ENCODE results near the gene TMEM43. TPM values are rescaled to one million over a fixed set of nuclear protein-coding genes. Genes with fewer than 3 reads are reported as not detected.

TMEM43 gene
- total RNA-seq, 1 experiment from 2014 or later, result 32.4 TPM

- ChIA-PET RAD21 (ENCODE audit: low non-redundant PET in 1 of 2, low total read pairs in 2 of 2, uncharacterized antibody in 2 of 2, unreplicated experiment in 2 of 2) (no interaction called here), POLR2A (no interaction called here), CTCF (interaction anchor here (1.0 kb wide), 1 partner anchor 15 kb away, joined by 4 read pairs; no protein-coding TSS in a partner anchor)
- TF ChIP-seq REST (IDR thresholded peaks at IDR 0.05; ENCODE audit: low read depth), result no peak
- Histone ChIP-seq H3K4me2 (ENCODE audit: low read length) (no peak overlapping the region), H3K9ac (ENCODE audit: low read length) (no peak overlapping the region), H4K20me1 (ENCODE audit: insufficient read depth) (no peaks in the 10 kb centered on the region), H3K79me2 (ENCODE audit: insufficient read depth, low read length) (peaks cover 80% of the 10 kb centered on the region), H3K4me3 (replicated peaks in 1 of 2; ENCODE audit: low read depth in 1 of 2, low read length in 2 of 2) (no peak overlapping the region), H3K4me1 (ENCODE audit: control insufficient read depth in 1 of 2, insufficient read depth in 2 of 2, low read length in 2 of 2) (no peaks in the 10 kb centered on the region), H3K9me2 (ENCODE audit: insufficient read depth) (no peaks in the 10 kb centered on the region), H2AFZ (ENCODE audit: low read depth, low read length, poor library complexity, severe bottlenecking) (no peak overlapping the region), H3K36me3 (ENCODE audit: control insufficient read depth in 1 of 2, insufficient read depth in 2 of 2, low read length in 2 of 2) (peaks cover 18 to 36% of the 10 kb centered on the region in 2 experiments; a peak in 3 of 4 replicates), H3K27me3 (ENCODE audit: insufficient read depth, low read length) (no peaks in the 10 kb centered on the region), H3K9me3 (ENCODE audit: control insufficient read depth in 1 of 2, insufficient read depth in 1 of 2, low read depth in 1 of 2, low read length in 2 of 2) (no peaks in the 10 kb centered on the region), H3K27ac (ENCODE audit: low read depth, low read length) (no peak overlapping the region)
- ATAC-seq, result no peak
- DNase-seq (ENCODE audit: low read depth, low spot score), result no peak
- BruUV-seq (replicated peaks), result no TSS peak
- intact Hi-C loops (cut with micrococcal nuclease), result no loop called here
Measured at GRCh38 chr3:14188041-14188754, 63.3 kb downstream of the TMEM43 start.

Other genes with a start within 250 kb of the TMEM43 start
- gene WNT7A, start 245.0 kb upstream of the TMEM43 start, total RNA-seq (2021; ENCODE audit: unreplicated experiment), result 0.34 TPM
- 24.6 TPM for gene CHCHD4, start 182 bp upstream of the TMEM43 start, total RNA-seq (2021; ENCODE audit: unreplicated experiment)
- gene XPC, start 53.5 kb downstream of the TMEM43 start, total RNA-seq (2021; ENCODE audit: unreplicated experiment), result 29.5 TPM
- gene LSM3, start 53.8 kb downstream of the TMEM43 start, total RNA-seq (2021; ENCODE audit: unreplicated experiment), result 17.4 TPM